A673 (cell line): Measurements from ENCODE around the gene PTGS1.

Source experiments
- EZH2 ChIP-seq: fragments of 200-600 bp; sonication (generic); IDR thresholded peaks from 2 replicates; pipeline ENCODE4 v1.6.1; 2017; ENCODE audit warnings: borderline replicate concordance, low read depth, mild to moderate bottlenecking, mixed read lengths, antibody characterized with exemption, low read length; ENCODE audit not compliant: poor library complexity, severe bottlenecking
- TF ChIP-seq, protein P1 (sequence below): fragments of 300-800, 200-600 bp; sonication (generic); conservative IDR thresholded peaks from 2 replicates; pipeline ENCODE4 v1.5.1; 2017; ENCODE audit warnings: low read depth, mild to moderate bottlenecking, antibody characterized with exemption, low read length, moderate library complexity, mixed read lengths

DNA sequence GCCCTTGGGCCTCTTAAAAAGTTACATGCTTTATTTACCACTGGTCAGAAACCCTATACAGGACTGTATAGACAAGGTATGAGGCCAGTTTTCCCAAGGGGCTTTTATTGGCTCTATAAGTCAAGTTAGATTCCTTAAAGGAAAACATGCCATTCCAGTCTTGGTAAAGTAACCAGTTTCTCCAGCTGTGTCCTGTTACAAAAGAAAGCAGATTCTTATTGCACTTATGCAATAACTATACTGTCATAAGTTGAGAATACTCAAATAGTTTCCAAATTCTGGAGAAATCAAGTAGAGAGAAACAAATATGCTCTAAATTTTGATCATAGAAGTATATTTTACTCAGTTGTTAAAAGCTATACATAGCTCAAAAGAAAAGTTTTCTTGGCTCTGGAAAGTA, 47.2 kb downstream of the PTGS1 start:
- TF ChIP-seq, protein P1, sequence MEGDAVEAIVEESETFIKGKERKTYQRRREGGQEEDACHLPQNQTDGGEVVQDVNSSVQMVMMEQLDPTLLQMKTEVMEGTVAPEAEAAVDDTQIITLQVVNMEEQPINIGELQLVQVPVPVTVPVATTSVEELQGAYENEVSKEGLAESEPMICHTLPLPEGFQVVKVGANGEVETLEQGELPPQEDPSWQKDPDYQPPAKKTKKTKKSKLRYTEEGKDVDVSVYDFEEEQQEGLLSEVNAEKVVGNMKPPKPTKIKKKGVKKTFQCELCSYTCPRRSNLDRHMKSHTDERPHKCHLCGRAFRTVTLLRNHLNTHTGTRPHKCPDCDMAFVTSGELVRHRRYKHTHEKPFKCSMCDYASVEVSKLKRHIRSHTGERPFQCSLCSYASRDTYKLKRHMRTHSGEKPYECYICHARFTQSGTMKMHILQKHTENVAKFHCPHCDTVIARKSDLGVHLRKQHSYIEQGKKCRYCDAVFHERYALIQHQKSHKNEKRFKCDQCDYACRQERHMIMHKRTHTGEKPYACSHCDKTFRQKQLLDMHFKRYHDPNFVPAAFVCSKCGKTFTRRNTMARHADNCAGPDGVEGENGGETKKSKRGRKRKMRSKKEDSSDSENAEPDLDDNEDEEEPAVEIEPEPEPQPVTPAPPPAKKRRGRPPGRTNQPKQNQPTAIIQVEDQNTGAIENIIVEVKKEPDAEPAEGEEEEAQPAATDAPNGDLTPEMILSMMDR: no peak
- TF ChIP-seq EZH2: no peak
